HT-29 (cell line): Measurements from ENCODE around the gene EIF4H. TPM values are rescaled to one million over a fixed set of nuclear protein-coding genes. Genes with fewer than 3 reads are reported as not detected.
A peak's percentile ranks its signal among the peaks of the same experiment; 100 is the strongest.
"Not testable (repeated sequence)": the region's sequence is repeated elsewhere in the genome, so short reads cannot be mapped to it uniquely, and the experiment has no call there.

ENCODE experiments used
- DNase-seq: peaks from one replicate; pipeline ENCODE4 v3.0.0-alpha.2; 2015; ENCODE audit warnings: low spot score
- total RNA-seq: library from RNA; depleted of rRNA; stranded (reverse); fragments of >200 nt; shearing (Covaris generic); gene quantifications from 2 replicates; pipeline ENCODE4 v1.2.3, GENCODE V29; 2014

The EIF4H gene
- total RNA-seq, 1 experiment from 2014 or later, result 295 TPM

GRCh38 chr7:74199551-74200355 is 25.6 kb downstream of the EIF4H start:
- no peak for DNase-seq

- peak; percentile 84 for DNase-seq
Measured at GRCh38 chr7:74202841-74203556, 28.8 kb downstream of the EIF4H start.

- no peak for DNase-seq
Measured at GRCh38 chr7:74203956-74204618, 29.9 kb downstream of the EIF4H start.

- not testable (repeated sequence) for DNase-seq
Measured at GRCh38 chr7:74206052-74206451, 31.9 kb downstream of the EIF4H start.

- DNase-seq, result peak; percentile 97
Measured at GRCh38 chr7:74206589-74207120, 32.5 kb downstream of the EIF4H start.

- DNase-seq, result no peak
Measured at GRCh38 chr7:74207586-74207985, 33.4 kb downstream of the EIF4H start.

GRCh38 chr7:74208241-74208640 is 34.1 kb downstream of the EIF4H start:
- not testable (repeated sequence) for DNase-seq

GRCh38 chr7:74212661-74213060 is 38.5 kb downstream of the EIF4H start:
- DNase-seq, result no peak

- no peak for DNase-seq
Measured at GRCh38 chr7:74214816-74215630, 40.9 kb downstream of the EIF4H start.

- DNase-seq, result no peak
Measured at GRCh38 chr7:74215921-74216320, 41.8 kb downstream of the EIF4H start.

- no peak for DNase-seq
Measured at GRCh38 chr7:74216361-74216761, 42.2 kb downstream of the EIF4H start.

- no peak for DNase-seq
Measured at GRCh38 chr7:74217455-74218342, 43.5 kb downstream of the EIF4H start.

- DNase-seq, result no peak
Measured at GRCh38 chr7:74218343-74218698, 44.2 kb downstream of the EIF4H start.

GRCh38 chr7:74219416-74219815 is 45.3 kb downstream of the EIF4H start:
- no peak for DNase-seq

GRCh38 chr7:74220229-74220628 is 46.1 kb downstream of the EIF4H start:
- no peak for DNase-seq

GRCh38 chr7:74221713-74222112 is 47.6 kb downstream of the EIF4H start:
- DNase-seq, result no peak

- DNase-seq, result no peak
Measured at GRCh38 chr7:74222851-74223710, 48.9 kb downstream of the EIF4H start.

- DNase-seq, result no peak
Measured at GRCh38 chr7:74223711-74224510, 49.8 kb downstream of the EIF4H start.

- no peak for DNase-seq
Measured at GRCh38 chr7:74224511-74224832, 50.3 kb downstream of the EIF4H start.
